ENCODE results near the gene BCAS1.

GRCh38 chr20:54103067-54103761, 32.8 kb upstream of the BCAS1 start:
- peak; percentile 83 for TF ChIP-seq CTCF (IDR thresholded peaks at IDR 0.05; ENCODE audit: low read length)
- no peak for TF ChIP-seq EZH2 (IDR thresholded peaks at IDR 0.05; ENCODE audit: borderline replicate concordance, low read length)
